HEK293 (cell line): Measurements from ENCODE around the gene MGAT4A.

ENCODE experiments used
- CTCF ChIP-seq: fragments of 450-650 bp; formaldehyde crosslinking; IDR thresholded peaks from 2 replicates; pipeline ENCODE4 v1.5.1; 2016; ENCODE audit warnings: missing biosample characterization, missing genetic modification characterization
- EGR2 ChIP-seq: fragments of 450-650 bp; formaldehyde crosslinking; IDR thresholded peaks from 2 replicates; pipeline ENCODE4 v1.5.1; 2016; ENCODE audit warnings: low read depth, missing biosample characterization, missing genetic modification characterization
- GFI1B ChIP-seq: fragments of 450-650 bp; formaldehyde crosslinking; IDR thresholded peaks from 2 replicates; pipeline ENCODE4 v1.5.1; 2016; ENCODE audit warnings: missing biosample characterization, missing genetic modification characterization
- KLF1 ChIP-seq: fragments of 450-650 bp; formaldehyde crosslinking; IDR thresholded peaks from 2 replicates; pipeline ENCODE4 v1.5.1; 2016; ENCODE audit warnings: missing biosample characterization, missing genetic modification characterization
- PATZ1 ChIP-seq: fragments of 450-650 bp; formaldehyde crosslinking; IDR thresholded peaks from 2 replicates; pipeline ENCODE4 v1.5.1; 2016; ENCODE audit warnings: missing biosample characterization, missing genetic modification characterization
- ZBTB21 ChIP-seq: fragments of 450-650 bp; formaldehyde crosslinking; IDR thresholded peaks from 2 replicates; pipeline ENCODE4 v1.5.1; 2017; ENCODE audit warnings: missing biosample characterization, missing genetic modification characterization
- ZNF274 ChIP-seq, 2 experiments: fragments of 200-500 bp in 1 of 2; fragments of 450-650 bp in 1 of 2; sonication (Bioruptor generic) in 1 of 2; formaldehyde crosslinking in 1 of 2; IDR thresholded peaks; 2 replicates each; pipeline versions ENCODE4 v1.5.1 to v1.6.1; 2014 to 2016; ENCODE audit warnings: borderline replicate concordance in 1 of 2, inconsistent platforms in 1 of 2, low read length in 1 of 2, missing biosample characterization in 1 of 2, missing genetic modification characterization in 1 of 2
- ZNF449 ChIP-seq: fragments of 450-650 bp; formaldehyde crosslinking; IDR thresholded peaks from 2 replicates; pipeline ENCODE4 v1.5.1; 2017; ENCODE audit warnings: missing biosample characterization, mild to moderate bottlenecking, missing genetic modification characterization, moderate library complexity
- ZNF561 ChIP-seq: fragments of 450-650 bp; IDR thresholded peaks from 2 replicates; pipeline ENCODE4 v1.5.1; 2018; ENCODE audit warnings: missing biosample characterization, missing genetic modification characterization, borderline replicate concordance
- ZNF768 ChIP-seq: fragments of 450-650 bp; formaldehyde crosslinking; IDR thresholded peaks from 2 replicates; pipeline ENCODE4 v1.5.1; 2018; ENCODE audit warnings: missing biosample characterization, mild to moderate bottlenecking, missing genetic modification characterization
- ZNF792 ChIP-seq: fragments of 450-650 bp; formaldehyde crosslinking; IDR thresholded peaks from 2 replicates; pipeline ENCODE4 v1.5.1; 2016; ENCODE audit warnings: missing biosample characterization, missing genetic modification characterization
- ZSCAN16 ChIP-seq: fragments of 450-650 bp; formaldehyde crosslinking; IDR thresholded peaks from 2 replicates; pipeline ENCODE4 v1.5.1; 2016; ENCODE audit warnings: missing biosample characterization, missing genetic modification characterization
- TF ChIP-seq, protein P1 (sequence below): fragments of 450-650 bp; formaldehyde crosslinking; conservative IDR thresholded peaks from 2 replicates; pipeline ENCODE4 v1.5.1; 2016; ENCODE audit warnings: low read depth, missing biosample characterization, missing genetic modification characterization
- TF ChIP-seq, protein P2 (sequence below): fragments of 450-650 bp; formaldehyde crosslinking; IDR thresholded peaks from 2 replicates; pipeline ENCODE4 v1.5.1; 2016; ENCODE audit warnings: missing biosample characterization, missing genetic modification characterization

DNA sequence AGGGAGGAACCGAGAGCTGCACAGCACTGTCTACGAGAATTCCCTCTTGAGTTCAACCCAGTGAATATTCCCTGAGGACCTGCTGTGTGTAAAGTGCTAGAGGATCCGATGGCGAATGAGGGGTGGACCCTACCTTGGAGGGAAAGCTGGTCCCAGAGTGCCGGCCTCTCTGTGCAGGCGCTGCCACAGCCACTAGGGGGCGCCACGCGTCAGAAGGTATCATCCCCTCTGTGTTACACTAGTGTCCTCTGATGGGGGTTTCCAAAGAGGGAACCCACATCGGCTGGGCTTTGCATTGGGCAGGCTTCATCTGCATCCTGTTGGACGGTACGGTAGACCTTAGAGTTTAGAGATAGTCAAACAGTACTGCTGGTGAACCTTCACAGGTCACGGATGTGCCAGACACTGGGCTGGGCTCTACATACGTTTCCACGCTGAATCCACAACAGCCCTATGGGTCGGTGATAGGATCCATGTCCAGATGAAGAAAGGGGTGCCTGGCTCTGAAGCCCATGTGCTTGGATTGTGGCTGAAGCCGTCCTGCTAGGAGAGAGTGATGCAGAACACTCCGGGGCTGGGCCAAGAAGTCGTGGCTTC, 161.6 kb downstream of the MGAT4A start:
- no peak for TF ChIP-seq ZNF792 (tag by site-specific recombination)
- no peak for TF ChIP-seq PATZ1 (tag by site-specific recombination)
- TF ChIP-seq ZSCAN16 (tag by site-specific recombination), result no peak
- peak; percentile 64 for TF ChIP-seq CTCF
- TF ChIP-seq, protein P1, sequence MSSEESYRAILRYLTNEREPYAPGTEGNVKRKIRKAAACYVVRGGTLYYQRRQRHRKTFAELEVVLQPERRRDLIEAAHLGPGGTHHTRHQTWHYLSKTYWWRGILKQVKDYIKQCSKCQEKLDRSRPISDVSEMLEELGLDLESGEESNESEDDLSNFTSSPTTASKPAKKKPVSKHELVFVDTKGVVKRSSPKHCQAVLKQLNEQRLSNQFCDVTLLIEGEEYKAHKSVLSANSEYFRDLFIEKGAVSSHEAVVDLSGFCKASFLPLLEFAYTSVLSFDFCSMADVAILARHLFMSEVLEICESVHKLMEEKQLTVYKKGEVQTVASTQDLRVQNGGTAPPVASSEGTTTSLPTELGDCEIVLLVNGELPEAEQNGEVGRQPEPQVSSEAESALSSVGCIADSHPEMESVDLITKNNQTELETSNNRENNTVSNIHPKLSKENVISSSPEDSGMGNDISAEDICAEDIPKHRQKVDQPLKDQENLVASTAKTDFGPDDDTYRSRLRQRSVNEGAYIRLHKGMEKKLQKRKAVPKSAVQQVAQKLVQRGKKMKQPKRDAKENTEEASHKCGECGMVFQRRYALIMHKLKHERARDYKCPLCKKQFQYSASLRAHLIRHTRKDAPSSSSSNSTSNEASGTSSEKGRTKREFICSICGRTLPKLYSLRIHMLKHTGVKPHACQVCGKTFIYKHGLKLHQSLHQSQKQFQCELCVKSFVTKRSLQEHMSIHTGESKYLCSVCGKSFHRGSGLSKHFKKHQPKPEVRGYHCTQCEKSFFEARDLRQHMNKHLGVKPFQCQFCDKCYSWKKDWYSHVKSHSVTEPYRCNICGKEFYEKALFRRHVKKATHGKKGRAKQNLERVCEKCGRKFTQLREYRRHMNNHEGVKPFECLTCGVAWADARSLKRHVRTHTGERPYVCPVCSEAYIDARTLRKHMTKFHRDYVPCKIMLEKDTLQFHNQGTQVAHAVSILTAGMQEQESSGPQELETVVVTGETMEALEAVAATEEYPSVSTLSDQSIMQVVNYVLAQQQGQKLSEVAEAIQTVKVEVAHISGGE (tag by site-specific recombination), result no peak
- no peak for TF ChIP-seq GFI1B
- no peak for TF ChIP-seq ZNF449
- no peak for TF ChIP-seq EGR2
- no peak for TF ChIP-seq ZNF274 (IDR thresholded peaks at IDR 0.05; ENCODE audit: low read length)
- no peak for TF ChIP-seq ZNF274 (tag by site-specific recombination; IDR thresholded peaks at IDR 0.05; ENCODE audit: borderline replicate concordance)
- TF ChIP-seq ZNF561, result no peak
- no peak for TF ChIP-seq ZNF768 (tag by site-specific recombination)
- TF ChIP-seq, protein P2, sequence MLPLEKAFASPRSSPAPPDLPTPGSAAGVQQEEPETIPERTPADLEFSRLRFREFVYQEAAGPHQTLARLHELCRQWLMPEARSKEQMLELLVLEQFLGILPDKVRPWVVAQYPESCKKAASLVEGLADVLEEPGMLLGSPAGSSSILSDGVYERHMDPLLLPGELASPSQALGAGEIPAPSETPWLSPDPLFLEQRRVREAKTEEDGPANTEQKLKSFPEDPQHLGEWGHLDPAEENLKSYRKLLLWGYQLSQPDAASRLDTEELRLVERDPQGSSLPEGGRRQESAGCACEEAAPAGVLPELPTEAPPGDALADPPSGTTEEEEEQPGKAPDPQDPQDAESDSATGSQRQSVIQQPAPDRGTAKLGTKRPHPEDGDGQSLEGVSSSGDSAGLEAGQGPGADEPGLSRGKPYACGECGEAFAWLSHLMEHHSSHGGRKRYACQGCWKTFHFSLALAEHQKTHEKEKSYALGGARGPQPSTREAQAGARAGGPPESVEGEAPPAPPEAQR, result no peak
- no peak for TF ChIP-seq ZBTB21 (tag by site-specific recombination)
- TF ChIP-seq KLF1 (tag by site-specific recombination), result no peak
